KMS-11 (cell line): Measurements from ENCODE around the gene PURB.

Experiments
- H2AFZ ChIP-seq: fragments of 200-600 bp; sonication (generic); 2 replicates; pipeline ENCODE4 v1.6.1; 2016; ENCODE audit warnings: antibody characterized with exemption, mixed run types, low read depth
- H3K27ac ChIP-seq: fragments of 200-600 bp; sonication (generic); 2 replicates; pipeline ENCODE4 v1.6.1; 2016; ENCODE audit warnings: mild to moderate bottlenecking, mixed run types
- H3K27me3 ChIP-seq: fragments of 200-600 bp; sonication (generic); 2 replicates; pipeline ENCODE4 v1.6.1; 2017; ENCODE audit warnings: mild to moderate bottlenecking, low read depth, mixed run types, moderate library complexity; ENCODE audit not compliant: insufficient read depth
- H3K36me3 ChIP-seq: fragments of 200-600 bp; sonication (generic); 2 replicates; pipeline ENCODE4 v1.6.1; 2017; ENCODE audit warnings: mild to moderate bottlenecking, mixed run types; ENCODE audit not compliant: insufficient read depth
- H3K4me1 ChIP-seq: fragments of 200-600 bp; sonication (generic); 2 replicates; pipeline ENCODE4 v1.6.1; 2016; ENCODE audit warnings: mild to moderate bottlenecking, low read depth, mixed run types; ENCODE audit not compliant: poor library complexity, severe bottlenecking
- H3K4me2 ChIP-seq: fragments of 200-600 bp; sonication (generic); 2 replicates; pipeline ENCODE4 v1.7.0; 2016; ENCODE audit warnings: mild to moderate bottlenecking, mixed run types
- H3K4me3 ChIP-seq: fragments of 200-600 bp; sonication (generic); IDR thresholded peaks from 2 replicates; pipeline ENCODE4 v1.6.1; 2017; ENCODE audit warnings: low read depth, low read length, mixed read lengths; ENCODE audit not compliant: insufficient read depth
- H3K79me2 ChIP-seq: fragments of 200-600 bp; sonication (generic); 2 replicates; pipeline ENCODE4 v1.6.1; 2016; ENCODE audit warnings: low read depth, mixed run types; ENCODE audit not compliant: insufficient read depth
- H3K9ac ChIP-seq: fragments of 200-600 bp; sonication (generic); 2 replicates; pipeline ENCODE4 v1.6.1; 2016; ENCODE audit warnings: mild to moderate bottlenecking, mixed run types
- H4K20me1 ChIP-seq: fragments of 200-600 bp; sonication (generic); 2 replicates; pipeline ENCODE4 v1.6.1; 2016; ENCODE audit warnings: mild to moderate bottlenecking, mixed run types; ENCODE audit not compliant: insufficient read depth
- CTCF ChIP-seq: fragments of 200-600 bp; sonication (generic); conservative IDR thresholded peaks from 2 replicates; pipeline ENCODE4 v1.6.1; 2017; ENCODE audit warnings: low read depth, mild to moderate bottlenecking, antibody characterized with exemption, low read length, moderate library complexity, mixed read lengths

PURB gene

GRCh38 chr7:44921607-44922350, 36.4 kb upstream of the PURB start:
- Histone ChIP-seq H3K4me1 (no peaks in the 10 kb centered on the region), H3K4me3 (no peak overlapping the region), H4K20me1 (no peaks in the 10 kb centered on the region), H3K9ac (no peak overlapping the region), H3K4me2 (no peak overlapping the region), H3K36me3 (no peaks in the 10 kb centered on the region), H3K79me2 (no peaks in the 10 kb centered on the region), H3K27ac (no peak overlapping the region), H3K27me3 (no peaks in the 10 kb centered on the region), H2AFZ (peak overlapping the region; percentile 75)
- peak; percentile 97 for TF ChIP-seq CTCF

GRCh38 chr7:44920119-44920518, 34.8 kb upstream of the PURB start:
- Histone ChIP-seq H3K9ac (no peak overlapping the region), H4K20me1 (no peaks in the 10 kb centered on the region), H3K79me2 (no peaks in the 10 kb centered on the region), H3K27ac (no peak overlapping the region), H3K36me3 (no peaks in the 10 kb centered on the region), H3K27me3 (no peaks in the 10 kb centered on the region), H3K4me1 (no peaks in the 10 kb centered on the region), H2AFZ (no peak overlapping the region), H3K4me2 (no peak overlapping the region), H3K4me3 (no peak overlapping the region)
- no peak for TF ChIP-seq CTCF

- no peaks in the 10 kb centered on the region for H3K4me1 ChIP-seq
- no peaks in the 10 kb centered on the region for H3K27me3 ChIP-seq
- no peak for TF ChIP-seq CTCF
- H3K27ac ChIP-seq, result no peak overlapping the region
- H2AFZ ChIP-seq, result no peak overlapping the region
- no peaks in the 10 kb centered on the region for H3K36me3 ChIP-seq
- no peak overlapping the region for H3K4me3 ChIP-seq
- H3K9ac ChIP-seq, result no peak overlapping the region
- H3K79me2 ChIP-seq, result no peaks in the 10 kb centered on the region
- H3K4me2 ChIP-seq, result no peak overlapping the region
- H4K20me1 ChIP-seq, result no peaks in the 10 kb centered on the region
These were observed 32.7 kb upstream of the PURB start for GRCh38 chr7:44918029-44918428.

GRCh38 chr7:44917465-44917864, 32.1 kb upstream of the PURB start:
- H3K4me3 ChIP-seq, result no peak overlapping the region
- no peak overlapping the region for H3K9ac ChIP-seq
- H4K20me1 ChIP-seq, result no peaks in the 10 kb centered on the region
- no peaks in the 10 kb centered on the region for H3K36me3 ChIP-seq
- no peak overlapping the region for H3K27ac ChIP-seq
- H3K4me2 ChIP-seq, result no peak overlapping the region
- no peak for TF ChIP-seq CTCF
- H2AFZ ChIP-seq, result no peak overlapping the region
- no peaks in the 10 kb centered on the region for H3K4me1 ChIP-seq
- H3K27me3 ChIP-seq, result no peaks in the 10 kb centered on the region
- H3K79me2 ChIP-seq, result no peaks in the 10 kb centered on the region
